ENCODE data around the gene RC3H1. TPM values are rescaled to one million over a fixed set of nuclear protein-coding genes. Genes with fewer than 3 reads are reported as not detected.
"Not testable (repeated sequence)": the region's sequence is repeated elsewhere in the genome, so short reads cannot be mapped to it uniquely, and the experiment has no call there.

RC3H1 gene
- total RNA-seq, 1 donor from 2014 or later, result 48.0 TPM

DNA sequence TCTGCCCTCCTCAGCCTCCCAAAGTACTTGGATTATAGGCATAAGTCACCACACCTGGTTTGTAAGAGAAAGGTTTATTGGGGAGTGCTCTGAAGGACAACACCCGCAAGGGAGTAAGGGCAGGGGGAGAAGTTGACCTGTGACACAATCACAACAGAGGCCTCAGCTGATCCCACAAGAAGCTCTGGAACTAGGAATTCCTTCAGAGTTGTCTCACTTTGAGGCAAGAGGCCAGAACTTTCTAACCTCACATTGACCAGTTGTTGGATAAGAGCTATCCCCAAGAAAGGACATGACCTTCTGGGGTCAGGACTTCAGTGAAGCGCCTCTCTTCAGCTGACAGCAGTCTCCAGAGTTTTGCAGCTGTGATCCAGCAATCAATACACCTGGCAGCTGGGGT lies 27.4 kb upstream of the RC3H1 start:
- H3K4me1 Mint-ChIP-seq (ENCODE audit: low read depth, unreplicated experiment), result no peaks in the 10 kb centered on the region
- H3K36me3 Mint-ChIP-seq (ENCODE audit: unreplicated experiment), result no peaks in the 10 kb centered on the region
- TF ChIP-seq, protein P1, sequence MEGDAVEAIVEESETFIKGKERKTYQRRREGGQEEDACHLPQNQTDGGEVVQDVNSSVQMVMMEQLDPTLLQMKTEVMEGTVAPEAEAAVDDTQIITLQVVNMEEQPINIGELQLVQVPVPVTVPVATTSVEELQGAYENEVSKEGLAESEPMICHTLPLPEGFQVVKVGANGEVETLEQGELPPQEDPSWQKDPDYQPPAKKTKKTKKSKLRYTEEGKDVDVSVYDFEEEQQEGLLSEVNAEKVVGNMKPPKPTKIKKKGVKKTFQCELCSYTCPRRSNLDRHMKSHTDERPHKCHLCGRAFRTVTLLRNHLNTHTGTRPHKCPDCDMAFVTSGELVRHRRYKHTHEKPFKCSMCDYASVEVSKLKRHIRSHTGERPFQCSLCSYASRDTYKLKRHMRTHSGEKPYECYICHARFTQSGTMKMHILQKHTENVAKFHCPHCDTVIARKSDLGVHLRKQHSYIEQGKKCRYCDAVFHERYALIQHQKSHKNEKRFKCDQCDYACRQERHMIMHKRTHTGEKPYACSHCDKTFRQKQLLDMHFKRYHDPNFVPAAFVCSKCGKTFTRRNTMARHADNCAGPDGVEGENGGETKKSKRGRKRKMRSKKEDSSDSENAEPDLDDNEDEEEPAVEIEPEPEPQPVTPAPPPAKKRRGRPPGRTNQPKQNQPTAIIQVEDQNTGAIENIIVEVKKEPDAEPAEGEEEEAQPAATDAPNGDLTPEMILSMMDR (IDR thresholded peaks at IDR 0.05; ENCODE audit: partially characterized antibody, unreplicated experiment), result no peak
- DNase-seq, result no peak
- H3K9me3 Mint-ChIP-seq (ENCODE audit: unreplicated experiment), result no peaks in the 10 kb centered on the region
- no peak overlapping the region for H3K27ac Mint-ChIP-seq (ENCODE audit: unreplicated experiment)
- H3K4me3 Mint-ChIP-seq (ENCODE audit: unreplicated experiment), result no peak overlapping the region
- H3K27me3 Mint-ChIP-seq (ENCODE audit: unreplicated experiment), result no peaks in the 10 kb centered on the region

DNA sequence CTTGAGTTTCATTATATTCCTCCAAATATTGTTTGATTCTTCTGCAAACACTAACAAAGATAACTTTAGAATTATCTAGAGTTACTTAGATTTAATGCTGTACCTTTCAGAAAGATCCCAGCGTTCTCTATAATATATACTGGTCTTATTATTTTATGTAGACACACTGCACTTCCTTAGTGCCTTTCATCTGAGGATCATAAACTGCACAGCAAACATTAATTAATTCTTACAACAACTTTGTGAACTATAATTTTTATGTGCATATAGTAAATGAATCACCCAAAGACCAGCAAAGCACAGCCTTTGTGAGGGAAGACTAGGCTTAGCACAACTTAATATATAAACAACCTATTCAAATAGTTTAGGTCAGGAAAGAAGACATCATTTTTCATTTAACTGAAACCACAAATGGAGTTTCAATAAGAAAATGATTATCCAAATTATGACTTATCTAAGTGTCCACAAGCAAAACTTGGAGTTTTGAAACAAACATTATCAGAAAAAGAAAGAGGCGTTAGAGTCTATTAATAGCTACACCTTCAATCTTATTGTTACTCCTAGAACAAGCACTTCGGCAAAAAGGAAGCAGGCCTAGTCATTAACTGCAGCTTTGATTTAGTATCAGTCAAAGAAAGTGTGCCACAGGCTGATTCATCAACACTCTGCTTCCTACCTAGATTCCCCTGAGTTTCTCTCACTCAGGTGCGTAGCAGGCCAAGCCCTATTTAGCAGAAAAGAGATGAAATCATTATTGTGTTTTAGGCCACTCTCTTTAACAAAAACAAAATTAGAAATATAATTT lies 22.5 kb upstream of the RC3H1 start:
- Mint-ChIP-seq H3K27me3 (ENCODE audit: unreplicated experiment) (no peaks in the 10 kb centered on the region), H3K36me3 (ENCODE audit: unreplicated experiment) (no peaks in the 10 kb centered on the region), H3K27ac (ENCODE audit: unreplicated experiment) (no peak overlapping the region), H3K4me3 (ENCODE audit: unreplicated experiment) (no peak overlapping the region), H3K9me3 (ENCODE audit: unreplicated experiment) (no peaks in the 10 kb centered on the region), H3K4me1 (ENCODE audit: low read depth, unreplicated experiment) (no peaks in the 10 kb centered on the region)
- TF ChIP-seq, protein P1 (IDR thresholded peaks at IDR 0.05; ENCODE audit: partially characterized antibody, unreplicated experiment), result no peak
- DNase-seq, result no peak

DNA sequence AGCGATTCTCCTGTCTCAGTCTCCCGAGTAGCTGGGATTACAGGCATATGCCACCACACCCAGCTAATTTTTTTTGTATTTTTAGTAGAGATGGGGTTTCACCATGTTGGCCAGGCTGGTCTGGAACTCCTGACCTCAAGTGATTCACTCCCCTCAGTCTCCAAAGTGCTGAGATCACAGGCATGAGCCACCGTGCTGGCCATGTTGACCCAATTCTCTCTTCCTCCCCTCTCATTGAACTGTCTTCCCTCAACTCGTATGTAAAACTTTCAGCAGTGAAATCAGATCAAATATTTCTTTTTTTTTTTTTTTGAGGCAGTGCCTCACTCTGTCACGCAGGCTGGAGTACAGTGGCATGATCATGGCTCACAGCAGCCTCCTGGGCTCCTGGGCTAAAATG lies 20.4 kb upstream of the RC3H1 start:
- not testable (repeated sequence) for H3K36me3 Mint-ChIP-seq (ENCODE audit: unreplicated experiment); H3K27me3 Mint-ChIP-seq (ENCODE audit: unreplicated experiment); H3K27ac Mint-ChIP-seq (ENCODE audit: unreplicated experiment); H3K4me3 Mint-ChIP-seq (ENCODE audit: unreplicated experiment); DNase-seq; H3K4me1 Mint-ChIP-seq (ENCODE audit: low read depth, unreplicated experiment); H3K9me3 Mint-ChIP-seq (ENCODE audit: unreplicated experiment)

DNA sequence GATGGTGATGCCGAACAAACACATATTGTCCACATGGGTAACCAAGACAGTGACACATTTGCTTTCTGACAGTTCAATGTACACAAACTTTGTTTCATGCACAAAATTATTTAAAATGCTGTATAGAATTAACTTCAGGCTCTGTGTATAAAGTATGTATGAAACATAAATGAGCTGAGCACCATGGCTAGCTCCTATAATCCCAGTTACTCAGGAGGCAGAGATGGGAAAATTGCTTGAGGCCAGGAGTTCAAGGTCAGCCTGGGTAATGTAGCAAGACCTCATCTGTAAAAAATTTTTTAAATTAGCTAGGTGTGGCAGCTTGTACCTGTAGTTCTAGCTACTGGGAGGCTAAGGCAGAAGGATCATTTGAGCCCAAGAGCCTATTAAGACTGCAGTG lies 19.2 kb upstream of the RC3H1 start:
- H3K27ac Mint-ChIP-seq (ENCODE audit: unreplicated experiment), result no peak overlapping the region
- H3K9me3 Mint-ChIP-seq (ENCODE audit: unreplicated experiment), result no peaks in the 10 kb centered on the region
- DNase-seq, result no peak
- TF ChIP-seq, protein P1 (IDR thresholded peaks at IDR 0.05; ENCODE audit: partially characterized antibody, unreplicated experiment), result no peak
- H3K27me3 Mint-ChIP-seq (ENCODE audit: unreplicated experiment), result no peaks in the 10 kb centered on the region
- H3K4me1 Mint-ChIP-seq (ENCODE audit: low read depth, unreplicated experiment), result no peaks in the 10 kb centered on the region
- no peaks in the 10 kb centered on the region for H3K36me3 Mint-ChIP-seq (ENCODE audit: unreplicated experiment)
- no peak overlapping the region for H3K4me3 Mint-ChIP-seq (ENCODE audit: unreplicated experiment)

DNA sequence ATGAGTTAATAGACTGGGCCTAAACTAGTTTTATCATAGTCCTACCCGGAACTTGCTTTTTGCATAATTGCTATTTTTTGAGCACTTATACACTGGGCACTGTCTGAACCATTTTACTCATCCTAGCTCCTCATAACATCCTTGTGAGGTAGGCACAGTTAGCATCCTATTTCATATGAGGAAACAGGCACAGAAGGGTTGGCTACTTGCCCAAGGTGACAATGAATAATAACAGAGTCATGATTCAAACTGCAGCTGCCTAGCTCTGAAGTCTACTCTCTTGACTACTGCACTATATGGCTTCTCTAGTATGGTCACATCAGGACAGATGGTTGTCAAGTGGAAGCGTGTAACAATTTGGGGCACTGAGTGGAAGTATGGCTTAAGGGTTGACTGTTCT lies 18.2 kb upstream of the RC3H1 start:
- Mint-ChIP-seq H3K4me3 (ENCODE audit: unreplicated experiment) (no peak overlapping the region), H3K4me1 (ENCODE audit: low read depth, unreplicated experiment) (no peaks in the 10 kb centered on the region)

More for the DNA sequence above, 18.2 kb upstream of the RC3H1 start:
- TF ChIP-seq, protein P1 (IDR thresholded peaks at IDR 0.05; ENCODE audit: partially characterized antibody, unreplicated experiment), result no peak
- no peak for DNase-seq
- Mint-ChIP-seq H3K27ac (ENCODE audit: unreplicated experiment) (no peak overlapping the region), H3K9me3 (ENCODE audit: unreplicated experiment) (no peaks in the 10 kb centered on the region), H3K36me3 (ENCODE audit: unreplicated experiment) (no peaks in the 10 kb centered on the region), H3K27me3 (ENCODE audit: unreplicated experiment) (no peaks in the 10 kb centered on the region)
